ENCODE results near the gene PRKCE. TPM values are rescaled to one million over a fixed set of nuclear protein-coding genes. Genes with fewer than 3 reads are reported as not detected.

PRKCE gene
- total RNA-seq, 1 experiment from 2014 or later: 1.3 TPM

GRCh38 chr2:45830322-45830721 lies 178.8 kb downstream of the PRKCE start:
- Histone ChIP-seq H3K27ac (ENCODE audit: insufficient read length, low read depth, low read length) (no peak overlapping the region), H3T11ph (ENCODE audit: low read length) (no peak overlapping the region), H2BK12ac (ENCODE audit: insufficient read length, low read depth, low read length) (no peak overlapping the region), H4K20me1 (ENCODE audit: control insufficient read depth, insufficient read depth, insufficient read length) (no peaks in the 10 kb centered on the region), H4K8ac (replicated peaks; ENCODE audit: insufficient read length, low read depth, low read length) (no peak overlapping the region), H2AK5ac (ENCODE audit: insufficient read length, low read length) (no peak overlapping the region), H3K56ac (ENCODE audit: insufficient read length, low read depth, low read length) (no peak overlapping the region), H2BK120ac (ENCODE audit: low read depth, low read length, poor library complexity, severe bottlenecking) (no peak overlapping the region), H3K79me1 (ENCODE audit: insufficient read depth, low read depth, low read length, poor library complexity, severe bottlenecking) (no peaks in the 10 kb centered on the region), H3K14ac (ENCODE audit: insufficient read depth, low read length) (no peak overlapping the region), H3K9ac (ENCODE audit: extremely low read depth, insufficient read length, low read length) (no peak overlapping the region), H3K27me3 (ENCODE audit: insufficient read depth, low read length) (no peaks in the 10 kb centered on the region), H2BK5ac (ENCODE audit: insufficient read length, low read length) (no peak overlapping the region), H3K4me2 (ENCODE audit: insufficient read depth, insufficient read length, low read length) (no peak overlapping the region), H4K91ac (ENCODE audit: insufficient read length, low read depth, low read length) (no peak overlapping the region), H3K9me3 (ENCODE audit: control insufficient read depth, low read depth, low read length) (no peaks in the 10 kb centered on the region), H3K18ac (ENCODE audit: insufficient read length, low read depth, low read length) (no peak overlapping the region), H4K5ac (ENCODE audit: insufficient read length, low read depth, low read length) (no peak overlapping the region), H2AFZ (ENCODE audit: low read length) (no peak overlapping the region), H3K79me2 (ENCODE audit: insufficient read depth, low read length) (no peaks in the 10 kb centered on the region), H2BK20ac (ENCODE audit: low read depth, low read length, poor library complexity, severe bottlenecking) (no peak overlapping the region), H3K23me2 (ENCODE audit: insufficient read length, low read depth, low read length, poor library complexity, severe bottlenecking) (no peaks in the 10 kb centered on the region), H2BK15ac (ENCODE audit: low read depth, low read length) (no peak overlapping the region), H3K4ac (ENCODE audit: low read depth, low read length) (no peak overlapping the region), H3K4me1 (ENCODE audit: insufficient read depth, low read length) (no peaks in the 10 kb centered on the region), H3K23ac (ENCODE audit: insufficient read length, low read depth, low read length) (no peak overlapping the region)
- Mint-ChIP-seq H3K9me3 (peaks cover 16 to 20% of the 10 kb centered on the region in 2 experiments), H3K27me3 (ENCODE audit: low read depth) (peaks cover 3% of the 10 kb centered on the region; the same call in 1 of the 2 replicates), H3K4me3 (no peak overlapping the region), H3K36me3 (ENCODE audit: insufficient read depth in 1 of 3, low read depth in 3 of 3) (peaks cover 4 to 19% (median 5%) of the 10 kb centered on the region in 3 experiments; a peak in 4 of 7 replicates), H3K27ac (no peak overlapping the region), H3K4me1 (no peaks in the 10 kb centered on the region)
- no peak for TF ChIP-seq CTCF (conservative IDR thresholded peaks at IDR 0.05)
- no peak for DNase-seq
